GM10248 (cell line): ENCODE data around the gene MEIS1.

Source experiments
- CTCF ChIA-PET: fragments of 300-600 bp; sonication (Branson Sonifier 250); formaldehyde crosslinking; extraction: SDS; loops from one replicate; lab custom pipeline; 2021; ENCODE audit warnings: antibody characterized with exemption; lab: Yijun Ruan, JAX
- POLR2A ChIA-PET: fragments of 350-650 bp; sonication (Branson Sonifier 250); formaldehyde crosslinking; extraction: SDS; loops from one replicate; lab custom pipeline; 2020; ENCODE audit warnings: antibody characterized with exemption; lab: Yijun Ruan, JAX
- DNase-seq: peaks from one replicate; pipeline ENCODE4 v3.0.0; 2012; ENCODE audit errors: extremely low spot score
- TF ChIP-seq, protein P1 (sequence below): IDR thresholded peaks from 2 replicates; pipeline ENCODE4 v1.5.1; 2012; ENCODE audit warnings: mild to moderate bottlenecking, low read depth; ENCODE audit errors: extremely low read depth, missing control alignments, control extremely low read depth

MEIS1 gene

GRCh38 chr2:66560683-66561082 lies 125.8 kb downstream of the MEIS1 start:
- POLR2A ChIA-PET = no interaction called here
- no peak for DNase-seq
- CTCF ChIA-PET = no interaction called here
- TF ChIP-seq, protein P1, sequence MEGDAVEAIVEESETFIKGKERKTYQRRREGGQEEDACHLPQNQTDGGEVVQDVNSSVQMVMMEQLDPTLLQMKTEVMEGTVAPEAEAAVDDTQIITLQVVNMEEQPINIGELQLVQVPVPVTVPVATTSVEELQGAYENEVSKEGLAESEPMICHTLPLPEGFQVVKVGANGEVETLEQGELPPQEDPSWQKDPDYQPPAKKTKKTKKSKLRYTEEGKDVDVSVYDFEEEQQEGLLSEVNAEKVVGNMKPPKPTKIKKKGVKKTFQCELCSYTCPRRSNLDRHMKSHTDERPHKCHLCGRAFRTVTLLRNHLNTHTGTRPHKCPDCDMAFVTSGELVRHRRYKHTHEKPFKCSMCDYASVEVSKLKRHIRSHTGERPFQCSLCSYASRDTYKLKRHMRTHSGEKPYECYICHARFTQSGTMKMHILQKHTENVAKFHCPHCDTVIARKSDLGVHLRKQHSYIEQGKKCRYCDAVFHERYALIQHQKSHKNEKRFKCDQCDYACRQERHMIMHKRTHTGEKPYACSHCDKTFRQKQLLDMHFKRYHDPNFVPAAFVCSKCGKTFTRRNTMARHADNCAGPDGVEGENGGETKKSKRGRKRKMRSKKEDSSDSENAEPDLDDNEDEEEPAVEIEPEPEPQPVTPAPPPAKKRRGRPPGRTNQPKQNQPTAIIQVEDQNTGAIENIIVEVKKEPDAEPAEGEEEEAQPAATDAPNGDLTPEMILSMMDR = no peak

GRCh38 chr2:66561645-66562303 lies 126.8 kb downstream of the MEIS1 start:
- CTCF ChIA-PET = no interaction called here
- POLR2A ChIA-PET = no interaction called here
- TF ChIP-seq, protein P1 = no peak
- DNase-seq = no peak

- TF ChIP-seq, protein P1 = no peak
- no peak for DNase-seq
- ChIA-PET POLR2A (no interaction called here), CTCF (no interaction called here)
Observed at GRCh38 chr2:66562304-66562685, 127.4 kb downstream of the MEIS1 start.

- CTCF ChIA-PET = no interaction called here
- no peak for DNase-seq
- TF ChIP-seq, protein P1 = no peak
- POLR2A ChIA-PET = no interaction called here
Observed at GRCh38 chr2:66563473-66563872, 128.5 kb downstream of the MEIS1 start.

- DNase-seq = no peak
- TF ChIP-seq, protein P1 = no peak
- CTCF ChIA-PET = no interaction called here
- POLR2A ChIA-PET = no interaction called here
Observed at GRCh38 chr2:66565291-66565690, 130.4 kb downstream of the MEIS1 start.

DNA sequence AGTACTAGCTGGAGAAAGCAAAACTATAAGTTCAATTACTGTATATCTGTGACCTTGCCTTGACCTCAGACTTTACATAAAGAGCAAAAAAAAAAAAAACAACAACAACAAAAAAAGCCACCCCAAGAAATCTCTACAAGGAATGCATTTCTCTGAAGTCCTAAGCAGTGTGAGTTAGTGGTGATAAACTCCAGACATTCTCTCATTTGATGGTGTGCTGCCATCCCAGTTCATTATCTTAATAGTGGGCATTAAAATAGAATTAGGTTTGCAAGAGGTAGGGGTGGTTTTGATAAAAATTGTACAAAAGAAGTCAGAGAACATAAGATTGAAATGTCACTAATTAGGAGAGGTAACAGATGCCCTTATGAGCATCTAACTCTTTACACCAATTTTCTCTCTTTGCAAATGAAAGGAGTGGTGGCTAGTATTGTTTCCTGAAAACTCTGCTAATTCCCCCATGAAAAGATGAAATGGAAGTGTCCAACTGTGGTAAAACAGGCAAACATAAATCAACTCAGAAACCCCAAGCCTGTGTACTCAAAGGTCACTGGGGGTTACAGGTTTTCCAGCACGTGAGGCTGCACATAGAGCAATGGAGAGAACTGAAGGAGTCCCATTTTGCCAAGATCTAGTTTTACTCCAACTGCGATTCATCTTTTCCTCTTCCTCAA lies 131.9 kb downstream of the MEIS1 start:
- POLR2A ChIA-PET = no interaction called here
- CTCF ChIA-PET = no interaction called here
- TF ChIP-seq, protein P1 = no peak
- DNase-seq = no peak
